Measurements from ENCODE around the gene LBR.
"Not testable (repeated sequence)": the region's sequence is repeated elsewhere in the genome, so short reads cannot be mapped to it uniquely, and the experiment has no call there.

LBR gene

DNA sequence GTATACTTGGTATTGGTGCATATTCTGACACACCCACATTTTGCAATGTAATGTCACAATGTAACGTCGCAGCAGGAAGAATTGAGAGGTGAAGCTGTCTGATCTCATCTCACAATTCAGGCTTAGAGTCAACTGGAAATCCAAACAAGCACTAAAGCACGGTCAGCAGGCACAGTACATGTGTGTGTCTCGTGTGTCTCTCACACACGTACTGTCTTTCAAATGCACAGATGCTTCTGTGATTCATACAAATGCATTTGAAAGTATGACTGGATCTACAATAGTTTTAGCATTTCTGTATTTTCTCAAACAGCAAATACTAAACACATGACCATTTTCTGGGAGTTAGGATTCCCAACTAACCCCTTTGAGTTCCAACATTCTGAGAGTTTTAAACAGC is 26.9 kb downstream of the LBR start:
- TF ChIP-seq, protein P1, sequence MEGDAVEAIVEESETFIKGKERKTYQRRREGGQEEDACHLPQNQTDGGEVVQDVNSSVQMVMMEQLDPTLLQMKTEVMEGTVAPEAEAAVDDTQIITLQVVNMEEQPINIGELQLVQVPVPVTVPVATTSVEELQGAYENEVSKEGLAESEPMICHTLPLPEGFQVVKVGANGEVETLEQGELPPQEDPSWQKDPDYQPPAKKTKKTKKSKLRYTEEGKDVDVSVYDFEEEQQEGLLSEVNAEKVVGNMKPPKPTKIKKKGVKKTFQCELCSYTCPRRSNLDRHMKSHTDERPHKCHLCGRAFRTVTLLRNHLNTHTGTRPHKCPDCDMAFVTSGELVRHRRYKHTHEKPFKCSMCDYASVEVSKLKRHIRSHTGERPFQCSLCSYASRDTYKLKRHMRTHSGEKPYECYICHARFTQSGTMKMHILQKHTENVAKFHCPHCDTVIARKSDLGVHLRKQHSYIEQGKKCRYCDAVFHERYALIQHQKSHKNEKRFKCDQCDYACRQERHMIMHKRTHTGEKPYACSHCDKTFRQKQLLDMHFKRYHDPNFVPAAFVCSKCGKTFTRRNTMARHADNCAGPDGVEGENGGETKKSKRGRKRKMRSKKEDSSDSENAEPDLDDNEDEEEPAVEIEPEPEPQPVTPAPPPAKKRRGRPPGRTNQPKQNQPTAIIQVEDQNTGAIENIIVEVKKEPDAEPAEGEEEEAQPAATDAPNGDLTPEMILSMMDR (IDR thresholded peaks at IDR 0.05) = no peak
- Histone ChIP-seq H3K27ac (peak overlapping the region; percentile 52), H3K36me3 (peaks cover 99% of the 10 kb centered on the region), H3K4me3 (ENCODE audit: low read depth in 1 of 2, low read length in 1 of 2) (no peak overlapping the region), H3K4me1 (ENCODE audit: control insufficient read depth in 1 of 2, insufficient read depth in 1 of 2, low read depth in 1 of 2, low read length in 1 of 2) (peaks cover 14 to 16% of the 10 kb centered on the region in 2 experiments), H3K9me3 (no peaks in the 10 kb centered on the region), H3K27me3 (no peaks in the 10 kb centered on the region)

GRCh38 chr1:225396357-225396756 is 31.5 kb downstream of the LBR start:
- H3K36me3 ChIP-seq = peaks cover 91% of the 10 kb centered on the region

DNA sequence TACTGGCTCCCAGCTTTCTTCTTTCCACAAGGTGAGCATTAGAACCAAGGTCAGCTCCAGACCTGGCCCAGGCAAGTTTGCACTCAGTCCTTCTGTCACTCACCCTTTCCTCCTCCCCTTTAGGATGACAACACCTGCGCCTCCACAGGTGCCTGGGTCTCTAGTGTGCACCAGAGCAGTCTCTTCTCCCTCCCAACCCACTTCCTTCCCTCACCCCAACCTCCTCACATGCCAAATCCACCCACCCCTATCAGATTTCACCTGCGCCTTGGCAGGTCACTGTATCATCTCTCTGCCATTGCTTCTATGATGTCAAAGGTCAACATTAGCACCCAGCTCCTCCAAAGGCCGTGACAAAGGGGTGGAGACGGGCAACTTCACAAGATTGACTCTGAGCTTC is 38.0 kb downstream of the LBR start:
- Histone ChIP-seq H3K27me3 (no peaks in the 10 kb centered on the region), H3K36me3 (peaks cover 48% of the 10 kb centered on the region), H3K27ac (no peak overlapping the region), H3K4me1 (ENCODE audit: control insufficient read depth in 1 of 2, insufficient read depth in 1 of 2, low read depth in 1 of 2, low read length in 1 of 2) (no peaks in the 10 kb centered on the region), H3K4me3 (ENCODE audit: low read depth in 1 of 2, low read length in 1 of 2) (no peak overlapping the region), H3K9me3 (no peaks in the 10 kb centered on the region)
- TF ChIP-seq, protein P1 (IDR thresholded peaks at IDR 0.05) = no peak

More at GRCh38 chr1:225396357-225396756, 31.5 kb downstream of the LBR start:
- Histone ChIP-seq H3K4me1 (ENCODE audit: control insufficient read depth in 1 of 2, insufficient read depth in 1 of 2, low read depth in 1 of 2, low read length in 1 of 2) (peaks cover 11 to 12% of the 10 kb centered on the region in 2 experiments), H3K27me3 (no peaks in the 10 kb centered on the region), H3K27ac (peak overlapping the region; percentile 44), H3K4me3 (ENCODE audit: low read depth in 1 of 2, low read length in 1 of 2) (no peak overlapping the region), H3K9me3 (no peaks in the 10 kb centered on the region)
- TF ChIP-seq, protein P1 (IDR thresholded peaks at IDR 0.05) = no peak

GRCh38 chr1:225388372-225388771 is 39.5 kb downstream of the LBR start:
- Histone ChIP-seq H3K4me3 (ENCODE audit: low read depth in 1 of 2, low read length in 1 of 2) (no peak overlapping the region), H3K4me1 (ENCODE audit: control insufficient read depth in 1 of 2, insufficient read depth in 1 of 2, low read depth in 1 of 2, low read length in 1 of 2) (no peaks in the 10 kb centered on the region), H3K27ac (no peak overlapping the region), H3K9me3 (no peaks in the 10 kb centered on the region), H3K27me3 (no peaks in the 10 kb centered on the region), H3K36me3 (peaks cover 35% of the 10 kb centered on the region)
- TF ChIP-seq, protein P1 (IDR thresholded peaks at IDR 0.05) = no peak

GRCh38 chr1:225386860-225387259 is 41.0 kb downstream of the LBR start:
- not testable (repeated sequence) for H3K9me3 ChIP-seq; H3K4me1 ChIP-seq (ENCODE audit: control insufficient read depth in 1 of 2, insufficient read depth in 1 of 2, low read depth in 1 of 2, low read length in 1 of 2); H3K4me3 ChIP-seq (ENCODE audit: low read depth in 1 of 2, low read length in 1 of 2); H3K27me3 ChIP-seq; H3K27ac ChIP-seq
- peaks cover 26% of the 10 kb centered on the region for H3K36me3 ChIP-seq

DNA sequence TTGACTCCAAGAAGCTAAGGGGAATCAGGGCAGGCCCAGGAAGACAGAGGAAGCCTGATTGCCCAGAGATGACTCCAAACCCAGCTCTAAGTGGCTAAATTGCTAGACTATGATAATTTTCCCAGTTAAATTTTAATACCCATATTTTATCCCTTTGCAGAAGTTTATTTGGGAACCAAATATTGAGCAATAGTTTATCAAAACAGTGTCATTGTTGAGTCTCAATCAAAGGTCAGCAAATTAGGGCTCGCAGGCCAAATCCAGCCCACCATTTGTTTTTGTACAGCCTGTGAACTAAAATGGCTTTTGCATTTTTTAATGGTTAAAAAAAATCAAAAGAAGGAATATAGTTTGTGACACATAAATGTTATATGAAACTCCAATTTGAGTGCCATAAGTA is 47.1 kb downstream of the LBR start:
- H3K36me3 ChIP-seq = no peaks in the 10 kb centered on the region
- TF ChIP-seq, protein P1 (IDR thresholded peaks at IDR 0.05) = no peak
- H3K27me3 ChIP-seq = no peaks in the 10 kb centered on the region

More for the DNA sequence above, 47.1 kb downstream of the LBR start:
- H3K4me3 ChIP-seq (ENCODE audit: low read depth in 1 of 2, low read length in 1 of 2) = no peak overlapping the region
- no peaks in the 10 kb centered on the region for H3K9me3 ChIP-seq
- H3K27ac ChIP-seq = no peak overlapping the region
- H3K4me1 ChIP-seq (ENCODE audit: control insufficient read depth in 1 of 2, insufficient read depth in 1 of 2, low read depth in 1 of 2, low read length in 1 of 2) = no peaks in the 10 kb centered on the region
